ENCODE results near the gene LDLRAD3. TPM values are rescaled to one million over a fixed set of nuclear protein-coding genes. Genes with fewer than 3 reads are reported as not detected.
"Not testable (repeated sequence)": the region's sequence is repeated elsewhere in the genome, so short reads cannot be mapped to it uniquely, and the experiment has no call there.

Gene LDLRAD3
- total and polyA plus RNA-seq, 4 experiments from 2014 or later = not detected

DNA sequence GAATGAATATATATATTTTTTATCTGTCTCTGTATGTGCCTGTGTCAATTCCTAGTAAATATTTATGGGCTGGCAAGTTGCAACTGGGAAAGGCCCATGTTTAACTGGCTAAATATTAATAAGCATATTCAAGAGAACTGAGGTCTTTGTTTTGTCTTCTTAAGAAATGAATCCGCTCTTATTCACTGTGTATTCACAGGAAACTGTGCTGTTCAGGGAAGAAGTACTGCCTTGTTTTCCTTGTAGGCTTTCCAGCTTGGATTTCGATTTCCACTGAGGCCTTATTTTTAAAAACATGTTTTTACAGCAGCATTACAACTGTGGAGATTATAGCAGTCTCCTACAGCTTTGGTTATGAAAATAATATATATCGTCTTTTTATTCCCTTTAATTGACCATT lies 64.7 kb downstream of the LDLRAD3 start:
- H3K27me3 ChIP-seq (ENCODE audit: insufficient read depth, low read length) = no peaks in the 10 kb centered on the region
- POLR2A ChIA-PET (ENCODE audit: partially characterized antibody) = no interaction called here
- no peaks in the 10 kb centered on the region for H3K4me1 Mint-ChIP-seq
- no peaks in the 10 kb centered on the region for H3K36me3 Mint-ChIP-seq
- peaks cover 0 to 5% (median 1%) of the 10 kb centered on the region in 8 donors for H3K9me3 Mint-ChIP-seq
- no peak overlapping the region for H3K4me3 ChIP-seq (ENCODE audit: low read length in 2 of 2)
- H3K27ac ChIP-seq (ENCODE audit: low read depth, low read length) = no peak overlapping the region
- H3K36me3 ChIP-seq (ENCODE audit: insufficient read depth, low read length) = no peaks in the 10 kb centered on the region
- no peaks in the 10 kb centered on the region for H3K9me3 ChIP-seq (ENCODE audit: control insufficient read depth in 1 of 2, low read length in 2 of 2)
- no peak for DNase-seq
- intact Hi-C loops (cut with micrococcal nuclease) = no loop called here
- H3K4me1 ChIP-seq (ENCODE audit: insufficient read depth, low read length) = no peaks in the 10 kb centered on the region
- no peak overlapping the region for H3K4me3 Mint-ChIP-seq
- no peak overlapping the region for H3K27ac Mint-ChIP-seq
- peaks cover 0 to 5% of the 10 kb centered on the region in 2 donors for H3K27me3 Mint-ChIP-seq
- CTCF ChIA-PET (ENCODE audit: partially characterized antibody) = no interaction called here

DNA sequence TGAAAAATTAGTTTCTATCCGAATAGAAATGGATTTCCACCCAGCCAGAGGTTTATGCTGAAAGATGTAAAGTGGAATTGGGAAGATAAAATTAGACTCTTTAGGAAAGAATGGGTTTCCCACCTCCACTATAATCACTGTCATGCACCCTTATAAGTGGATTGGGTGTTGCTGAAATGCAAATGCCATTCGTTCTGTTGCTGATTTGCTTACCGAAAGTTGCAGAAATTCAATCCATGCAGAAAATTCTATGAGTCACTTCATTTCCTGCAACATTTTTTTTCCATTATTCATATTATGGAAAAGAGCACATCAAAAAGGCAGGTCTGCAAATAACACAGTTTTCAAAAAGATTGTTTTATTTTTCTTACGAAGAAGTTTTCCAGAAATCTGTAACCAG lies 65.6 kb downstream of the LDLRAD3 start:
- intact Hi-C loops (cut with micrococcal nuclease) = no loop called here
- no peaks in the 10 kb centered on the region for H3K27me3 ChIP-seq (ENCODE audit: insufficient read depth, low read length)
- Mint-ChIP-seq H3K4me3 (no peak overlapping the region), H3K36me3 (no peaks in the 10 kb centered on the region), H3K27me3 (peaks cover under 1 to 6% of the 10 kb centered on the region in 2 donors), H3K27ac (no peak overlapping the region), H3K9me3 (peaks cover 0 to 6% (median under 1%) of the 10 kb centered on the region in 8 donors), H3K4me1 (no peaks in the 10 kb centered on the region)
- DNase-seq = no peak
- H3K27ac ChIP-seq (ENCODE audit: low read depth, low read length) = no peak overlapping the region
- ChIA-PET POLR2A (ENCODE audit: partially characterized antibody) (no interaction called here), CTCF (ENCODE audit: partially characterized antibody) (no interaction called here)
- H3K9me3 ChIP-seq (ENCODE audit: control insufficient read depth in 1 of 2, low read length in 2 of 2) = no peaks in the 10 kb centered on the region
- no peaks in the 10 kb centered on the region for H3K36me3 ChIP-seq (ENCODE audit: insufficient read depth, low read length)
- H3K4me3 ChIP-seq (ENCODE audit: low read length in 2 of 2) = no peak overlapping the region
- H3K4me1 ChIP-seq (ENCODE audit: insufficient read depth, low read length) = no peaks in the 10 kb centered on the region

- no peaks in the 10 kb centered on the region for H3K9me3 ChIP-seq (ENCODE audit: control insufficient read depth in 1 of 2, low read length in 2 of 2)
- H3K36me3 ChIP-seq (ENCODE audit: insufficient read depth, low read length) = no peaks in the 10 kb centered on the region
- peaks cover 2 to 6% of the 10 kb centered on the region in 2 donors for H3K27me3 Mint-ChIP-seq
- no peaks in the 10 kb centered on the region for H3K4me1 Mint-ChIP-seq
- H3K9me3 Mint-ChIP-seq = peaks cover 0 to 5% (median under 1%) of the 10 kb centered on the region in 8 donors
- no peaks in the 10 kb centered on the region for H3K4me1 ChIP-seq (ENCODE audit: insufficient read depth, low read length)
- no peaks in the 10 kb centered on the region for H3K27me3 ChIP-seq (ENCODE audit: insufficient read depth, low read length)
- no peak overlapping the region for H3K4me3 ChIP-seq (ENCODE audit: low read length in 2 of 2)
- DNase-seq = no peak
- H3K27ac Mint-ChIP-seq = no peak overlapping the region
- intact Hi-C loops (cut with micrococcal nuclease) = no loop called here
- POLR2A ChIA-PET (ENCODE audit: partially characterized antibody) = no interaction called here
- no peaks in the 10 kb centered on the region for H3K36me3 Mint-ChIP-seq
- H3K4me3 Mint-ChIP-seq = no peak overlapping the region
- no peak overlapping the region for H3K27ac ChIP-seq (ENCODE audit: low read depth, low read length)
- CTCF ChIA-PET (ENCODE audit: partially characterized antibody) = no interaction called here
Observed at GRCh38 chr11:36010010-36010740, 66.3 kb downstream of the LDLRAD3 start.

DNA sequence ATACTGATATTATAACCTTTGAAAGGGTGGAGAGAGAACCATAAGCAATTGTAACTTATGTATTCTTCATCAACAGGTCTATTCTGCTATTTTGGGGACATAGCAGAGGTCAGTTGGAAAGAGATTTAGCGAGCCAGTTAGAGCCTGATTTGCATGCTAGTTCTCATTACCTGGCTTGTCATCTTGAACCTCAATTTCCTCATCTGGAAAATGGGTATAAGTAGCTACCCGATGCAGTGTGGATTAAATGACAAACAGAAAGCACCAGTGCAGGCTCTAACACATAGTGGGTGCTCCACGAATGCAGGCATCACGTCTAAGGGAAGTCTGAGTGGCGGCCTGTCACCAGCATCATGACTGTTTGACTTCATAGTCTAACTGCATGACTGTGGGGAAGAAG lies 67.7 kb downstream of the LDLRAD3 start:
- peaks cover 4 to 6% of the 10 kb centered on the region in 2 donors for H3K27me3 Mint-ChIP-seq
- no peak overlapping the region for H3K27ac Mint-ChIP-seq
- H3K9me3 ChIP-seq (ENCODE audit: control insufficient read depth in 1 of 2, low read length in 2 of 2) = no peaks in the 10 kb centered on the region
- no peaks in the 10 kb centered on the region for H3K27me3 ChIP-seq (ENCODE audit: insufficient read depth, low read length)
- H3K9me3 Mint-ChIP-seq = peaks cover 0 to 2% (median 0%) of the 10 kb centered on the region in 8 donors
- no peaks in the 10 kb centered on the region for H3K36me3 Mint-ChIP-seq
- DNase-seq = no peak
- H3K36me3 ChIP-seq (ENCODE audit: insufficient read depth, low read length) = no peaks in the 10 kb centered on the region
- intact Hi-C loops (cut with micrococcal nuclease) = no loop called here
- no peaks in the 10 kb centered on the region for H3K4me1 Mint-ChIP-seq
- no peak overlapping the region for H3K27ac ChIP-seq (ENCODE audit: low read depth, low read length)
- H3K4me3 ChIP-seq (ENCODE audit: low read length in 2 of 2) = no peak overlapping the region
- ChIA-PET POLR2A (ENCODE audit: partially characterized antibody) (no interaction called here), CTCF (ENCODE audit: partially characterized antibody) (no interaction called here)
- no peak overlapping the region for H3K4me3 Mint-ChIP-seq
- H3K4me1 ChIP-seq (ENCODE audit: insufficient read depth, low read length) = no peaks in the 10 kb centered on the region

- no peak overlapping the region for H3K4me3 Mint-ChIP-seq
- Histone ChIP-seq H3K4me1 (ENCODE audit: insufficient read depth, low read length) (no peaks in the 10 kb centered on the region), H3K4me3 (ENCODE audit: low read length in 2 of 2) (no peak overlapping the region), H3K9me3 (ENCODE audit: control insufficient read depth in 1 of 2, low read length in 2 of 2) (no peaks in the 10 kb centered on the region), H3K27ac (ENCODE audit: low read depth, low read length) (no peak overlapping the region), H3K36me3 (ENCODE audit: insufficient read depth, low read length) (no peaks in the 10 kb centered on the region), H3K27me3 (ENCODE audit: insufficient read depth, low read length) (no peaks in the 10 kb centered on the region)
- POLR2A ChIA-PET (ENCODE audit: partially characterized antibody) = no interaction called here
- CTCF ChIA-PET (ENCODE audit: partially characterized antibody) = no interaction called here
- no peaks in the 10 kb centered on the region for H3K36me3 Mint-ChIP-seq
- H3K27ac Mint-ChIP-seq = no peak overlapping the region
- H3K4me1 Mint-ChIP-seq = no peaks in the 10 kb centered on the region
- intact Hi-C loops (cut with micrococcal nuclease) = no loop called here
- peaks cover 0 to 2% (median 0%) of the 10 kb centered on the region in 8 donors for H3K9me3 Mint-ChIP-seq
- peaks cover 4 to 6% of the 10 kb centered on the region in 2 donors for H3K27me3 Mint-ChIP-seq
- no peak for DNase-seq
Observed at GRCh38 chr11:36012455-36012854, 68.6 kb downstream of the LDLRAD3 start.

DNA sequence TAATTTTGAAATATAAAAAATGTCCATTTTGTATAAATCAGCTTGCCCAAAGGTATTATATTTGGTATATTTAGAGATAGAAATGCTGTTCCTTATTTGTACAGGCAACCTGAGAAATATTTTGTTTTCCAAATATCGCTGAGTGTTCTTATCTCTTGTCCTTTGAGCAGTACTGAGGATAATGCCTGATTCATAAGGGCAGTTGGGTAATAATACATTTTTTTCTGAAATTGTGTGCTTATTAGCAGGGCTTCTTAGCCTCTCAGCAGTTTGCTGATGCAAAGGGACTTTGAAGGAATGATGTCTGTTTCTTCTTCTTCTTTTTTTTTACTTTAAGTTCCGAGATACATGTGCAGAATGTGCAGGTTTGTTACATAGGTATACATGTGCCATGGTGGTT lies 69.1 kb downstream of the LDLRAD3 start:
- Mint-ChIP-seq H3K4me3 (no peak overlapping the region), H3K27ac (no peak overlapping the region), H3K27me3 (peaks cover 4 to 6% of the 10 kb centered on the region in 2 donors), H3K9me3 (peaks cover 0 to 2% (median 0%) of the 10 kb centered on the region in 8 donors), H3K4me1 (no peaks in the 10 kb centered on the region), H3K36me3 (no peaks in the 10 kb centered on the region)
- Histone ChIP-seq H3K27ac (ENCODE audit: low read depth, low read length) (no peak overlapping the region), H3K4me3 (ENCODE audit: low read length in 2 of 2) (no peak overlapping the region), H3K27me3 (ENCODE audit: insufficient read depth, low read length) (no peaks in the 10 kb centered on the region), H3K4me1 (ENCODE audit: insufficient read depth, low read length) (no peaks in the 10 kb centered on the region), H3K36me3 (ENCODE audit: insufficient read depth, low read length) (no peaks in the 10 kb centered on the region), H3K9me3 (ENCODE audit: control insufficient read depth in 1 of 2, low read length in 2 of 2) (no peaks in the 10 kb centered on the region)
- ChIA-PET POLR2A (ENCODE audit: partially characterized antibody) (no interaction called here), CTCF (ENCODE audit: partially characterized antibody) (no interaction called here)
- intact Hi-C loops (cut with micrococcal nuclease) = no loop called here
- DNase-seq = no peak

- CTCF ChIA-PET (ENCODE audit: partially characterized antibody); H3K36me3 Mint-ChIP-seq; H3K27me3 Mint-ChIP-seq; POLR2A ChIA-PET (ENCODE audit: partially characterized antibody); H3K27me3 ChIP-seq (ENCODE audit: insufficient read depth, low read length); H3K27ac Mint-ChIP-seq; H3K4me3 Mint-ChIP-seq; H3K4me3 ChIP-seq (ENCODE audit: low read length in 2 of 2); intact Hi-C loops (cut with micrococcal nuclease); H3K9me3 ChIP-seq (ENCODE audit: control insufficient read depth in 1 of 2, low read length in 2 of 2); H3K4me1 ChIP-seq (ENCODE audit: insufficient read depth, low read length); H3K27ac ChIP-seq (ENCODE audit: low read depth, low read length); DNase-seq; H3K4me1 Mint-ChIP-seq; H3K9me3 Mint-ChIP-seq; H3K36me3 ChIP-seq (ENCODE audit: insufficient read depth, low read length): not testable (repeated sequence)
Observed at GRCh38 chr11:36013446-36013845, 69.6 kb downstream of the LDLRAD3 start.

All from CD4-positive, alpha-beta memory T cell (primary cell).